Heart left ventricle (tissue), 16 donors: ENCODE results near the gene SHOX. TPM values are rescaled to one million over a fixed set of nuclear protein-coding genes. Genes with fewer than 3 reads are reported as not detected.

Experiments used
- ATAC-seq, 4 donors: fragments of 200-7000 bp; cut with Tn5 transposase; one replicate each; pipeline ENCODE4 v1.9.1; 2020 to 2022; ENCODE audit warnings: moderate library complexity in 4 of 4, mild to moderate bottlenecking in 3 of 4, moderate number of reproducible peaks in 1 of 4
- DNase-seq, 5 donors: peaks; one replicate each; pipeline ENCODE4 v3.0.0-alpha.2; 2020
- H3K27ac ChIP-seq, 12 donors: fragments of 200-600 bp; sonication (generic) in 4 of 12; one replicate each; pipeline versions ENCODE4 v1.5.0 to v1.8.0; 2016 to 2022; ENCODE audit warnings: mild to moderate bottlenecking in 2 of 12
- H3K27me3 ChIP-seq, 9 donors: fragments of 200-600 bp; sonication (generic) in 2 of 9; one replicate each; pipeline versions ENCODE4 v1.5.1 to v1.8.0; 2016 to 2022; ENCODE audit warnings: mild to moderate bottlenecking in 3 of 9
- H3K36me3 ChIP-seq, 9 donors: fragments of 200-600 bp; sonication (generic) in 2 of 9; one replicate each; pipeline versions ENCODE4 v1.5.0 to v1.8.0; 2018 to 2022; ENCODE audit warnings: mild to moderate bottlenecking in 2 of 9
- H3K4me1 ChIP-seq, 12 donors: fragments of 200-600 bp; sonication (generic) in 4 of 12; one replicate each; pipeline versions ENCODE4 v1.5.0 to v1.8.0; 2016 to 2022; ENCODE audit warnings: mild to moderate bottlenecking in 3 of 12
- H3K4me3 ChIP-seq, 12 donors: fragments of 200-600 bp; sonication (generic) in 4 of 12; one replicate each; pipeline versions ENCODE4 v1.5.0 to v1.8.0; 2017 to 2022; ENCODE audit warnings: mild to moderate bottlenecking in 9 of 12, moderate library complexity in 4 of 12
- H3K9me3 ChIP-seq, 12 donors: fragments of 200-600 bp; sonication (generic) in 4 of 12; one replicate each; pipeline versions ENCODE4 v1.5.0 to v1.8.0; 2016 to 2022; ENCODE audit warnings: mild to moderate bottlenecking in 1 of 12
- POLR2A ChIP-seq, 2 donors: fragments of 450-650 bp; IDR thresholded peaks; one replicate each; pipeline ENCODE4 v1.6.1; 2017; ENCODE audit warnings: antibody characterized with exemption in 2 of 2, mild to moderate bottlenecking in 2 of 2, moderate library complexity in 2 of 2
- WGBS, 4 donors: extraction: QIAGEN DNeasy Blood & Tissue Kit in 2 of 4; methylation state at CpG; one replicate each; pipeline versions ENCODE4 v1.1.5 to v1.1.7; 2013 to 2018; 5-methylcytosine and 5-hydroxymethylcytosine counted together
- intact Hi-C, 10 donors: fragments of 100-400 bp; cut with DNase I; formaldehyde crosslinking; loops; one replicate each; pipeline versions ENCODE4 v1.11.1 to v1.14.2; 2022
- polyA plus RNA-seq, 2 donors: library from polyadenylated mRNA; stranded (reverse); fragments of 200-250 nt; gene quantifications; one replicate each; pipeline ENCODE4 v1.2.3, GENCODE V29; 2013
- total RNA-seq, 9 donors: library from RNA; depleted of rRNA in 2 of 9; stranded (reverse); fragments of >200 nt in 2 of 9; fragmentation: NEBNext Ultra II Directional in 3 of 9; extraction: Animal tissue kit (Norgen Biotek cat#: 25700) in 3 of 9; gene quantifications; one replicate each; pipeline versions ENCODE4 v1.1.0 to v1.2.4, GENCODE V29; 2016 to 2023
- TF ChIP-seq, protein P1 (sequence below), 12 donors: fragments of 200-600 bp; sonication (generic) in 4 of 12; IDR thresholded peaks; one replicate each; pipeline versions ENCODE4 v1.5.0 to v1.8.0; 2018 to 2022; ENCODE audit warnings: antibody characterized with exemption in 12 of 12, mild to moderate bottlenecking in 5 of 12
- donor health status: ischemic (EF 13 %, LVEDD 7.1; RV severe dilation, severe dysfunction).
- donor health status: healthy with polysubstance abuse.
- donor health status: DM: no; HTN: yes; CAD: no.
- donor health status: DM: no; HTN: no; CAD: no.
- donor health status: ischemic (EF 25% LVEDD 6.9; RV normal size, moderate dysfunction).
- donor health status: ischemic (EF 25% LVEDD 5.7; RV mildly dilated, moderate dysfunction).
- donor health status: healthy.
- donor health status: DM: yes; HTN: yes; CAD: no.
- donor health status: ischemic (EF 35%, LVEDD 5.7; RV mildly dilated, moderate dysfunction).
- donor health status: nonischemic (EF 11% LVEDD 7.7; RV severe dilation, severe dysfunction).
- donor health status: DM: yes; HTN: yes; CAD: no.
- donor health status: PGD.
- donor health status: ischemic (EF 29% LVEDD 5.4; RV normal size, mild dysfunction).
- donor health status: nonischemic (EF 23%, LVEDD 6.1; RV moderate dilation, normal function).

SHOX gene
- total and polyA plus RNA-seq, 11 donors: not detected

DNA sequence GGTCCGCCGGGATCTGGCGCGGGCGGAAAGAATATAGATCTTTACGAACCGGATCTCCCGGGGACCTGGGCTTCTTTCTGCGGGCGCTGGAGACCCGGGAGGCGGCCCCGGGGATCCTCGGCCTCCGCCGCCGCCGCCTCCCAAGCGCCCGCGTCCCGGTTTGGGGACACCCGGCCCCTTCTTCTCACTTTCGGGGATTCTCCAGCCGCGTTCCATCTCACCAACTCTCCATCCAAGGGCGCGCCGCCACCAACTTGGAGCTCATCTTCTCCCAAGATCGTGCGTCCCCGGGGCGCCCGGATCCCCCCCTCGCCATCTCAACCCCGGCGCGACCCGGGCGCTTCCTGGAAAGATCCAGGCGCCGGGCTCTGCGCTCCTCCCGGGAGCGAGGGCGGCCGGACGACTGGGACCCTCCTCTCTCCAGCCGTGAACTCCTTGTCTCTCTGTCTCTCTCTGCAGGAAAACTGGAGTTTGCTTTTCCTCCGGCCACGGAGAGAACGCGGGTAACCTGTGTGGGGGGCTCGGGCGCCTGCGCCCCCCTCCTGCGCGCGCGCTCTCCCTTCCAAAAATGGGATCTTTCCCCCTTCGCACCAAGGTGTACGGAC, 482 bp upstream of the SHOX start:
- H3K36me3 ChIP-seq: no peaks in the 10 kb centered on the region
- peaks cover 0 to 13% (median 0%) of the 10 kb centered on the region in 12 donors for H3K4me1 ChIP-seq
- ATAC-seq (no peak), DNase-seq (no peak)
- intact Hi-C loops: no loop called here
- WGBS, 4 donors: 0 to 2% (median 2%) methylated on average over 15 to 62 of the region's 62 CpGs
- peaks cover 38 to 85% (median 66%) of the 10 kb centered on the region in 9 donors for H3K27me3 ChIP-seq
- H3K9me3 ChIP-seq: no peaks in the 10 kb centered on the region
- no peak overlapping the region for H3K4me3 ChIP-seq
- H3K27ac ChIP-seq: no peak overlapping the region
- no peak for TF ChIP-seq POLR2A (IDR thresholded peaks at IDR 0.05)
- TF ChIP-seq, protein P1, sequence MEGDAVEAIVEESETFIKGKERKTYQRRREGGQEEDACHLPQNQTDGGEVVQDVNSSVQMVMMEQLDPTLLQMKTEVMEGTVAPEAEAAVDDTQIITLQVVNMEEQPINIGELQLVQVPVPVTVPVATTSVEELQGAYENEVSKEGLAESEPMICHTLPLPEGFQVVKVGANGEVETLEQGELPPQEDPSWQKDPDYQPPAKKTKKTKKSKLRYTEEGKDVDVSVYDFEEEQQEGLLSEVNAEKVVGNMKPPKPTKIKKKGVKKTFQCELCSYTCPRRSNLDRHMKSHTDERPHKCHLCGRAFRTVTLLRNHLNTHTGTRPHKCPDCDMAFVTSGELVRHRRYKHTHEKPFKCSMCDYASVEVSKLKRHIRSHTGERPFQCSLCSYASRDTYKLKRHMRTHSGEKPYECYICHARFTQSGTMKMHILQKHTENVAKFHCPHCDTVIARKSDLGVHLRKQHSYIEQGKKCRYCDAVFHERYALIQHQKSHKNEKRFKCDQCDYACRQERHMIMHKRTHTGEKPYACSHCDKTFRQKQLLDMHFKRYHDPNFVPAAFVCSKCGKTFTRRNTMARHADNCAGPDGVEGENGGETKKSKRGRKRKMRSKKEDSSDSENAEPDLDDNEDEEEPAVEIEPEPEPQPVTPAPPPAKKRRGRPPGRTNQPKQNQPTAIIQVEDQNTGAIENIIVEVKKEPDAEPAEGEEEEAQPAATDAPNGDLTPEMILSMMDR (IDR thresholded peaks at IDR 0.05): no peak

DNA sequence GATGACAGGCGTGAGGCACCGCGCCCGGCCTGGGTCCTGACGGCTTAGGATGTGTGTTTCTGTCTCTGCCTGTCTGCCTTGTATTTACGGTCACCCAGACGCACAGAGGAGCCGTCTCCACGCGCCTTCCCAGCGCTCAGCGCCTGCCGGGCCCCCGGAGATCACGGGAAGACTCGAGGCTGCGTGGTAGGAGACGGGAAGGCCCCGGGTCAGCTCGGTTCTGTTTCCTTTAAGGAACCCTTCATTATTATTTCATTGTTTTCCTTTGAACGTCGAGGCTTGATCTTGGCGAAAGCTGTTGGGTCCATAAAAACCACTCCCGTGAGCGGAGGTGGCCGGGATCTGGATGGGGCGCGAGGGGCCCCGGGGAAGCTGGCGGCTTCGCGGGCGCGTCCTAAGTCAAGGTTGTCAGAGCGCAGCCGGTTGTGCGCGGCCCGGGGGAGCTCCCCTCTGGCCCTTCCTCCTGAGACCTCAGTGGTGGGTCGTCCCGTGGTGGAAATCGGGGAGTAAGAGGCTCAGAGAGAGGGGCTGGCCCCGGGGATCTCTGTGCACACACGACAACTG, 1.3 kb downstream of the SHOX start:
- Histone ChIP-seq H3K4me1 (peaks cover 0 to 13% (median 0%) of the 10 kb centered on the region in 12 donors), H3K4me3 (no peak overlapping the region), H3K27me3 (peaks cover 43 to 87% (median 74%) of the 10 kb centered on the region in 9 donors), H3K27ac (no peak overlapping the region), H3K9me3 (no peaks in the 10 kb centered on the region), H3K36me3 (no peaks in the 10 kb centered on the region)
- WGBS, 4 donors: 1 to 2% (median 2%) methylated on average over 40 to 44 of the region's 44 CpGs
- ATAC-seq: no peak
- intact Hi-C loops: no loop called here
- DNase-seq: no peak
- TF ChIP-seq POLR2A (IDR thresholded peaks at IDR 0.05): no peak
- TF ChIP-seq, protein P1 (IDR thresholded peaks at IDR 0.05): no peak

DNA sequence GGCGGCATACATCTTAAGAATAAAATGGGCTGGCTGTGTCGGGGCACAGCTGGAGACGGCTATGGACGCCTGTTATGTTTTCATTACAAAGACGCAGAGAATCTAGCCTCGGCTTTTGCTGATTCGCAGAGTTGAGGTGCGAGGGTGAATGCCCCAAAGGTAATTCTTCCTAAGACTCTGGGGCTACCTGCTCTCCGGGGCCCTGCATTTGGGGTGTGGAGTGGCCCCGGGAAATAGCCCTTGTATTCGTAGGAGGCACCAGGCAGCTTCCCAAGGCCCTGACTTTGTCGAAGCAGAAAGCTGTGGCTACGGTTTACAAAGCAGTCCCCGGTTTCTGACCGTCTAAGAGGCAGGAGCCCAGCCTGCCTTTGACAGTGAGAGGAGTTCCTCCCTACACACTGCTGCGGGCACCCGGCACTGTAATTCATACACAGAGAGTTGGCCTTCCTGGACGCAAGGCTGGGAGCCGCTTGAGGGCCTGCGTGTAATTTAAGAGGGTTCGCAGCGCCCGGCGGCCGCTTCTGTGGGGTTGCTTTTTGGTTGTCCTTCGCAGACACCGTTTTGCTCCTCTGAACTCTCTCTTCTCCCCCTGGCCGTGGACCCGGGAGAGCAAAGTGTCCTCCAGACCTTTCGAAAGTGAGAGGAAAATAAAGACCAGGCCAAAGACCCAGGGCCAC, 1.9 kb downstream of the SHOX start:
- no peak for DNase-seq
- H3K27me3 ChIP-seq: peaks cover 44 to 87% (median 76%) of the 10 kb centered on the region in 9 donors
- TF ChIP-seq, protein P1 (IDR thresholded peaks at IDR 0.05): no peak
- 1 to 2% (median 1%) methylated on average over 16 to 30 of the region's 30 CpGs for WGBS, 4 donors
- H3K27ac ChIP-seq: no peak overlapping the region
- H3K4me3 ChIP-seq: no peak overlapping the region
- no peaks in the 10 kb centered on the region for H3K36me3 ChIP-seq
- intact Hi-C loops: no loop called here
- peaks cover 0 to 13% (median 0%) of the 10 kb centered on the region in 12 donors for H3K4me1 ChIP-seq
- ATAC-seq: no peak
- H3K9me3 ChIP-seq: no peaks in the 10 kb centered on the region
